HL-60 (cell line): Measurements from ENCODE around the gene MARCHF9.

ENCODE experiments used
- CTCF ChIP-seq: IDR thresholded peaks from one replicate; pipeline ENCODE4 v1.5.1; 2011; ENCODE audit warnings: low read length, control low read depth, inconsistent platforms; ENCODE audit not compliant: insufficient read depth
- GABPA ChIP-seq: IDR thresholded peaks from 2 replicates; pipeline ENCODE4 v1.6.1; 2012; ENCODE audit warnings: low read depth

DNA sequence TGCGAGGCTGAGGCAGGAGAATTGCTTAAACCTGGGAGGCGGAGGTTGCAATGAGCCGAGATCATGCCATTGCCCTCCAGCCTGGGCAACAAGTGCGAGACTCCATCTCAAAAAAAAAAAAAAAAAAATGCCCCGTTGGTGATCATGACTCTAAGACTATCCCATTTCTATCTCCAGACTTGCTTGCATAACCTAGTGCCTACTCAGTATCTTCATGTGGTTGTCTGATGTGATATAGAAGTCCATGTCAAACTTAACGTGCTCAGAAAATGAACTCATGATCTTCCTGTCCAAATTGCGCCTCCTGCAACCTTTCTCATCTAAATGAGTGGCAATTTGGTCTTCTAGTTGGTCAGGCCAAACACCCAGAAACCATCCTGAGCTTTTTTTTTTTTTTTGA is 23.0 kb downstream of the MARCHF9 start:
- TF ChIP-seq CTCF (no peak), GABPA (no peak)
